Measurements from ENCODE around the gene LIX1.

LIX1 gene

DNA sequence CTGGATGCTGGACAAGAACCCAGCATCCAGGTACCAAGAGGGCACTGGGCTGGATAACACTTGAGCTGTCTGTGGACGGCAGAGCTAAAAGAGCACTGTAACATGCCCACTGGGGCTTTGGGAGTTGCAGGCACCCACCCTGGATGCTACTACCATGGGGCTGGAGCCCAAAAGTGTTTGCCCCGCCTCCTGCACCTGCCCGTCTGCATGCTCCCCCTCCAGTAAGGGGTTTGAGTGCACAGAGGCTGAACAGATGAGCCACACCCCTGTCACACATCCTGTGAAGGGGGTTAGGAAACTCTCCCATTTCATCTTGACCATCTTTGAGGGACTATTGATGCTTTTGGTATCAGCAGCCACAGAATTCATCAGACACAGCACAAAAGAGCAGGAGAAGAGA, 69.0 kb downstream of the LIX1 start:
- DNase-seq (ENCODE audit: low read depth), result no peak

DNA sequence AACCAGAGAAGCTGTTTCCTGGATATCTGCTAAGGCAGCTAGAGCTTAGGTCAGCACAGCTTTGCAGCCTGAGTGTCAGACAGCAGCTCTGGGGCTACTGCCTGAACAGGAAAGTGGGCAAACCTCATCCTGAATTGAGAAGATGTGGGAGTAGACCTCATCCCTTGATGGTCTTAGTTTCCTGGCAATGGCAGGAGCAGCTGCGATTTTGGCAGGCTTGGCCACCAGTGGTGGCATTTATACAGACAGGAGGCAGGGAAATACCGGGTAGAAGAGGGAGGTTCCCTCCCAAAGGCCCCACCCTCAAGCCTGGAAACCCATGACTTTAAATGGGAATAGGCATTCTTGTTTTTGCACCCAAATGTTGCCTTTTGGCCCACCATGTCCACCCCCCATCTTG, 69.7 kb downstream of the LIX1 start:
- no peak for DNase-seq (ENCODE audit: low read depth)

DNA sequence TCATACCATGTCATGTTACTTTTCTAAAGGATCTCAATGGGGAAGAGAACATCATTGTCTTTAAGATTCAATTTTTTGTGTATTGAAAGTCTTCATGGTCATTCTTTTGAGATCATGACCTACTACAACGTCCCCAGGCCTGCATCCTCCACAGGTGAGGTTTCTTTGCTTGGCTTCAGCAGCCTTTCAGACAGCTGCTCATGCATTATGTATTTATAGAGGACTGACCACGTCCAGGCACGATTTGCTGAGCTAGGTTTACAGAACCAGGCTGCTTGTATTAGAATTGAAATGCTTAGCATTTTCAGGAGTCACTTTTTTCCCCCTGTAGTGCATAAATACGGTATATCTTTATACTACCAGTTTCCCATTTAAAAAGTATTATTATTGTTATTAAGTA, 70.4 kb downstream of the LIX1 start:
- no peak for DNase-seq (ENCODE audit: low read depth)

DNA sequence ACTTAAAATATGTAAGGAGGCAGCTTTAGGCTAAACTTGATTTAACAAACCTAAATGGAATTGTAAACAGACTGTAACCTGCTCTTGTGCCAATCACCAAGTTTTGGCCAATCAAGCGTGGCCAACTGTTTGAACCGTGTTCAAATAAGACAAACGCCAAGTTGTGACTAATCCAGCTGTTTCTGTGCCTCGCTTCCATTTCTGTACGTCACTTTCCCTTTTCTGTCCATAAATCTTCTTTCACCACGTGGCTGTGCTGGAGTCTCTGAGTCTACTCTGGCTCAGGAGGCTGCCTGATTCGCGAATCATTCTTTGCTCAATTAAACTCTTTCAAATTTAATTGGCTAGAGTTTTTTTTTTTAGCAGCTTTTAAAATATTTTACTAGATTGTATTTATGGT, 71.3 kb downstream of the LIX1 start:
- peak; percentile 44 for DNase-seq (ENCODE audit: low read depth)

DNA sequence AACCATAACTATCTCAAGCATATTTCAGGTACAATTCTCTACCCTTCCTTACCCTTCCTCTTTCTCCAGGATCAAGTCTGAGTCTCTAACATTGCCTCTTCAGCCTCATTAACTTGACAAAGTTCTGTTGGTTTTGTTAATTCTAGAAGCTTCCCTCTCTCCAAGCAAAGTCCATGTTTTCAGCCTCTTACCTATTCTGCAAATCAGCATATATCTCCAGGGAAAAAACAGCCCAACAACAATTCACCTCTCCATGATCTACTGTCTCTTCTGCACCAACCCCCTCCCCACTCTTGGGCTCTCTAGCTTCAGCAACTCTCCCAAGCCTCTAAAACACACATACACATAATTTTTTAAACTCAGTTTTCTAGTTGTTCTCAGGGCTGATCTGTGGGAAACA, 72.2 kb downstream of the LIX1 start:
- DNase-seq (ENCODE audit: low read depth), result no peak

DNA sequence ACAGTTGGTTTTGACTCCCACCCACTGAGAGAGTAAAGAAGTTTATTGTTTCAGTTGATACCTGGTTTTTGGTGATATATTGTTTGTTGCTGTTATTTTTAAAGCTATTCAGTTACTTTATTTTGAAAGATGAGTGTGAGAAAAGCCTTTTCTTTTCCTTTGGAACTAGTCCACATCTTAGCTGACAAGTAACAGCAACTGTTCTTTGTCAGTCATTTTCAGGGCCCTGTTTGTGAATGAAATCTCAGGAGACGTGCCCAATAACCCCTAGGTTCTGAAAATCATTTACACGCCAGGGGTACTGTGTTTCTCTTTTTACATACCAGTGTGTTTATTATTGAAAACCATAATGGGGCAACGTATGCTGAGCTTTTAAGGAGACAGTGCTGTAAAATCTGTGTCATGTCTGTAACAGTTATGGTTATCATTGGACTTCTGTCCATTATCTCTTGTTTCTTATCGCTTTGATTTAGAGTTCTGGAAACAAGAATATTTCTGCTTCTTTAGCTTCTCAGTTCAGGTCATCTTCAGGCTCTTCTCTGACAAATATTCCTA, 75.0 kb downstream of the LIX1 start:
- no peak for DNase-seq (ENCODE audit: low read depth)

DNA sequence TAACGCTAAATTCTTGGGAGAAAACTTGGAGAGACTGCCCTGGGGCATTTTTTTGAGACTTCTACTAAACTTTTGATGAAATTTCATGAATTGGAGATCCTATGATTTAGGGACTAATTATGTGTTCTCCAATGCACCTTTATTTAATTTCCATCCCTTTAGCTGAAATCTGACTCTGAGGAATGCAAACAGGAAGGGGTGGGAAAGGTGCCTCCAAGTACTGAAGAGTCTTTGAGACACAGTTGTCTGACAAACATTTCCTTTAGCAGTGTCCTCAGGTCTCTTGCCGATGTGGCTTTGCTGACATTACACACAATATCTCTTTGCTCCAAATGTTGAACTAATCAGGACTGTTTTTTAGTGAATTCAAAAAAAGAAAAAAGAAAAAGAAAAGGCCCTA, 76.9 kb downstream of the LIX1 start:
- no peak for DNase-seq (ENCODE audit: low read depth)

DNA sequence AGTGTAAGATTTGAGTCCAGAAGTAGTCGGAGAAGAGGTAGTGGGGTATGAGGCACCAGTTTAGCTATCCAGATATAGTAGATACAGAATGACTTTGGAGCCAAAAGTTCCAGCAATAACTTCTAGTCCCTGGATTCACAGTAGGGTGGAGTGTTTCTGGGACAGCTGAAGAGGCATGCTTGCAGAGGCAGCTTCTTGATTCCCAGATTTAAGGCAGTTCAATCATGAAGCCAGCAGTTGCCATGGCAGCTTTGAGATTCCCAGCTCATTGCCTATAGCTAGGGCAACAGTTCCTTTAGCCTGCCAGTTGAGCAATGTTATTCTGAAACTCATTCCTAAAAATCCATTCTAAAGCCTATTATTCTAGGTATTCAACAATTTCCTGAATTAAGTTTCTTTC, 79.2 kb downstream of the LIX1 start:
- DNase-seq (ENCODE audit: low read depth), result no peak

DNA sequence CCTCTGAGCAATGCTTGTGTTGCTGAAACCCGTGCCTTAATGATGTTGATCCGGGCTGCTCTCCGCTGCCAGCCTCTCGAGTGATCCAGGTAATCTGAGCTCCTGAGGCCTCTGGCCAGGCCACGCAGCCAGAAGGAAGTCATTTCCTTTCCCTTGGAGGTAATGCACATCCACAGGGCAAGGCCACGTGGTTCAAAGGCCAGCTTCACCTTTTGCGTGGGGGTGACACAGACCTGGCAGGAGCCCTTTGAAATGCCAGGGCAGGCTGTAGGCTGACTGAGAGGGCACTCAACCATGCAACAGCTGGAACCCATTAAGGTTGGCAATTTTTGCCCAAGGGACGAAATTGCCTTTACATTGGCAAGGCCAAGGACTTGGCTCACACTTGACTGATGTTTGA, 80.4 kb downstream of the LIX1 start:
- DNase-seq (ENCODE audit: low read depth), result no peak

DNA sequence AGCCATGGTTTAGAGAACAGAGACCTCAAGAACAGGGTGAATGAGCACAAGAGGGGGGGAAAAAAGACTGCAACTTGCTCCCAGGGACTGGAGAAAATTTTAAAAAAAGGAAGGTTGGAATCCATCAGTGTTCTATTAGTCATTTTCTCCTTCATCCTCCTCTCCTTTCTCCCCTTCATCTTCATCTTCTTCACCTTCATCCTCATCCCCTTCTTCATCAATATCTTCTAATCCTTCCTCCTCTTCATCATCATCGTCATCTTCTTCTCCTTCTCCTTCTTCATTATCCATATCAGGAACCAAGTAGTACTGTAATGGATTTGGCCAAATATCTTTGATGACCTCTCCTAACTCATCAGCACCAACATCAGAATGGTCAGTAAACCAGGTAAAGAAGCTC, 86.1 kb downstream of the LIX1 start:
- DNase-seq (ENCODE audit: low read depth), result no peak

DNA sequence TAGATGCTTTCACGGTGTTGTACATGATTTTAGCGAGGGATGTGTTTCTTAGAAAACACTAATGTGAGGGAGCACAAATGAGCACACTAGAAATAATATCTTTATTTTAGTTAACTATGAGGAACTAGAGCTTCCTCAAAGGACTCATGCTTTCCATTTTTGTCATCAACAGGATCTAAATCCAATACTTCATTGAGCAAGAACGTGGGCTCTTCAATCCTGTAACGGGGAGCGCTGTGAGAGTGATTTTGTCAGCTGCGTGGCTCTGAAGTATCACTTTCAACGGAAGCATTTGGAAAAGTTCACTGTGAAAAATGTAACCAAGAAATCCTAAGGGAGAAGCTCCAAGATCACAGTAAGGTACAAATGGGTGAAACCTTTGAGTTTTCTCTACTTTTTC, 93.2 kb downstream of the LIX1 start:
- no peak for DNase-seq (ENCODE audit: low read depth)

DNA sequence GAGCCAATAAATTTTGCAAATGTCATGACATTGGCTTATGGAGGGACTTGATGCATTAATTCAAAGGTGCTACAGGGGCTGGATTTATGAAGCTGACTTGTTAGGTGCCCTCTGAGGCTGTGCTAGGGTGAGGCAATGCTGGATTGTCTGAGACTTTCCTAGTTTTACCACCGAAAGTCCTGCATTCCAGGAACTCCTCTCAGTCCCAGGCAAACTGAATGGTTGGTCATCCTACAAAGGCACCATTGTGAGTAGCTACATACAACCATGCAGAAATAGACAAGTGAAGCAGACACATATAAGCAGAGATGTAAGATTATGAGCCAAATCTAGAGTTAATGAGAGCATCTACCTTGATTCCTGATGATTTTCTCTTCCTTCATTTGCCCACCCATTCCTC, 95.3 kb downstream of the LIX1 start:
- DNase-seq (ENCODE audit: low read depth), result no peak

DNA sequence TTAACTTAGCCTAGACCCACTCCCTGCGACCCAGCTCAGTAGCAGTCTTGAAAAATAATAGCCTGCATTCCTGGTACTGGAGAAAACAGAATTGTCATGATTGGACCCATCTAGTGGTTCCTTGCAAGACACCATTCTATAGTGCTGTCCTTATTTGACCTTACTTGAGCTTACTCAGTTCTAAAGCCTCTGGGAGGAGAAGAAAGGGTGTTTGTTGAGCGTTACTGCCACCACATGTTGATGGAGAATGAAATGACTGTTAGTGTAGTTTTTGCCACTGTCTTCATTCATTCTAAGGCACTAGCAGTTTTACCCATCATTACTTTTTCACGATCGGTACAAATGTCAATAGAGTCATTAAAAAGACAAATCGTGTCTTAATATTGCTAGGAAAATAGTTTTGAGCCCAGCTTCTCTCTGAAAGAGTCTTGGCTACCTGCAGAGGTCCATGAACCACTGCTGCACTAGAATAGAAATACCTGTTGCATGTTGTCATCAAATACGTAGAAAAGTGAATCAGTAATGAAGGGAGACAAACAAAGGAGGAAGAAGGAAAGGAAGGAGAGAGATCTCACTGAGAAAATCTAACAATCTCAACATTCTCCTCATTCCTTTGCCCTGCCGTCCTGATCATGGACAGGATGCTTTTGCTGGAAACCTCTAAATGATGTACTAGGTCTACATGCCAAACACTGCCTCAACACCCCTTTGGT, 96.0 kb downstream of the LIX1 start:
- DNase-seq (ENCODE audit: low read depth), result peak; percentile 18

DNA sequence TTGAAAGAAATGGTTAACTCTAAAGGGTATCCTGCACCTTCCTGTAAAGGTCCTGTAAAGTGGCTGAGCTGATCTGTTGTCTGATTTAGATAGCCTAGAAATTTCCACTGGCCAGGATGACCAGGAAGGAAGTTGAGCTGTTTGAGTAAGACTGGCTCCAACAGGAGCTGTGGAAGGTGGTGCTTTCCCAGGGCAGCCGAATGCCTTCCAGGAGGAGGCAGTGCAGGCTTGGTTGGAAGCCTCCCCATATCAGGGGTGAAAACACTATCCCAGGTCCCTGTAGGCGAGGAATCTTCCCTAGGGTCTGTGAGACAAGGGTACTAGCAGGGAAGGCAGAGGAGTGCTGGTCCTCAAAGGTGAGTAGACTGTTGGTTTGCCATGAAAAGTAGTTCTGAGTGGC, 98.4 kb downstream of the LIX1 start:
- no peak for DNase-seq (ENCODE audit: low read depth)

DNA sequence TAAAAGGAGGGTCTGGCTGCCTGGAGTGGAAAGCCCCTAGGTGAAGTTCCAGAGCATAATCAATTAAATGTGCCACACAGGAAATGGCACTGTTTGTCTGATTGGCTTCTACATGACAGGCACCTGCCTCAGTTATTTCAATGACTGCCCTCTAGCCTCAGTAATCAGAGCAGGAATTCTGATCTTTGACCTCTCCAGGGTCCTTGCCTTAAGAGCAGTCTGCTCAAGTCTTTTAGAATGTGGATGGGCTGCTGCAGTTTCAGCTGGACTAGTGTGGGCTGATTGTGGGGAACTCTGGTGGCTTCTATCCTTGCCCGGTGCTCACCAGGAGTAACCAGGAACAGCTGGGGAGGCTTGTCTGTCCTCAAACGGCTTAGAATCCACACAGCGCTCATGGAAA, 98.9 kb downstream of the LIX1 start:
- no peak for DNase-seq (ENCODE audit: low read depth)

DNA sequence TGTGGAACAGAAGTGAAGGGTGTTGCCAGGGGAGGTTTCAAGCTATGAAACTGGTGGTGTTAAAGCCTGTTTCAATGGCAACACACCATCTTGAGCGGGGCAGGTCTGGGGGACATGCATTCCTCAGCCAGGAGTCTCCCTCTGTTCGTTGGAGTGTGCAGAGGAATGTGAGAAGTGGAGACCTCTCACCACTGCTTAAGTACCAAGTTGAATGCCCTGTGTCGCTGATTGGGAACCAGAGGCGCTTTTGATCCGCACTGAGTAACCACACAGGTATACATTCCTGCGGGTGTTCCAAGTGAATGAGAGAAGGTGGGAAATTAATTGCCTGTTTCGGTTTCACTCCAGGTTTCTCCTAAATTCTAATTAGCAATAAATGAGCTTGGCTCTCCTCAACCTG, 99.4 kb downstream of the LIX1 start:
- no peak for DNase-seq (ENCODE audit: low read depth)
